GM19025 (cell line): ENCODE results near the gene ARHGAP28.

Source experiments
- ATAC-seq: cut with Tn5 transposase; IDR thresholded peaks from one replicate; pipeline ENCODE4 v1.9.1; 2021; ENCODE audit warnings: mild to moderate bottlenecking, low read depth, moderate library complexity; ENCODE audit not compliant: unreplicated experiment

ARHGAP28 gene

DNA sequence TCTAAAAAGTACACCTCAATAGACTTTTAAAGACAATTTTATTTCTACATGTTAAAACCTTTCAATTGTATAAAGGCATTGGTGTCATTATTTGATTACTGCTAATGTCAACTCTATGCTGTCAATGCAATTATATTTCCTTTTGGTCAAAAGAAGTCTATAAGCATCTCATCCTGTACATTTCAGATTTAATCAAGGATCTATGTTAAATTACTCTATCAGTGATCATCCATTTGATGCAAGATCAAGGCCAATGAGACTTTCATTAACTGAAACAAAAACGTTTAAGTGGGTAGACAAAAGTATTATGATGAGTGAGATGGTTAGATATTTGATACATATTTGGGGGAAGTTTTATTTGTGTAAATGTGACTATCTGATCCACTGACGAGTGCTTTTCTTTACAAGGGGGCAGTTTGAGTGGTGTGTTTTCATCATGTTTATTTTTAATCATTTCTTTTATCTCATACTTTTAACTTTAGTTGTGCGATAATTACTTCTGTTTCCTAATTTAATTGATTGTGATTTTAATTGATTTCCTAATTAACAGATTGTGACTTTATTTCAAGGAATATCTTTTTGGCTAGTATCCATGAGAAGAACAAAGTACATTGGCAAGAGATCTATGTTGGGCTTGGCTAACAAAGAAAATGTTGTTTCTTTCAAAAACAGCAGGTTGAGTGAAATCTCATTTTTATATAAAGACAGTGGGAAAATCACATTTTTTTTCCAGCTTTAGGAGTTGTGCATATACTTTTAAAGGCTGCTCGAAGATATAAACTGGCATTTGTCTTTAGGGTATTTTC is 1.1 kb downstream of the ARHGAP28 start:
- ATAC-seq: no peak

GRCh38 chr18:6731222-6731596 is 1.7 kb downstream of the ARHGAP28 start:
- no peak for ATAC-seq

- ATAC-seq: no peak
Measured at GRCh38 chr18:6732952-6733351, 3.4 kb downstream of the ARHGAP28 start.

DNA sequence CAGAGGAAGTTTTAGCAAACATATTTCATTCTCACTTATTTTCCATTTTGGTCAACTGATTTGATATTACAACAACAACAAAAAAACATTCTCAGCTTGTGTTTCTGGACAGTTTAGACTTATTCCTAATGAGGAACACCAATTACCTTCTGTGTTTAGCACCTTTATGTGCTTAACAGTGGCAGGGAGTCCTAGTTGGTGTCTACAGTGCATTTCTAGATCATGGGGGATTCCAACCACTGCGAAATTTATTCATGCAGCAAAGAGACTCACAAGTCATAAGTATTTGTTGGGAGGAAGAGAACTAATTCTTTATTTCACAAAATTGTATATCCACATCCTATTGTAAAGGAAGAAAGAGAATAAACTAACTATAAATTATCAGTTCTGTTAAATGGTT is 4.2 kb downstream of the ARHGAP28 start:
- no peak for ATAC-seq

DNA sequence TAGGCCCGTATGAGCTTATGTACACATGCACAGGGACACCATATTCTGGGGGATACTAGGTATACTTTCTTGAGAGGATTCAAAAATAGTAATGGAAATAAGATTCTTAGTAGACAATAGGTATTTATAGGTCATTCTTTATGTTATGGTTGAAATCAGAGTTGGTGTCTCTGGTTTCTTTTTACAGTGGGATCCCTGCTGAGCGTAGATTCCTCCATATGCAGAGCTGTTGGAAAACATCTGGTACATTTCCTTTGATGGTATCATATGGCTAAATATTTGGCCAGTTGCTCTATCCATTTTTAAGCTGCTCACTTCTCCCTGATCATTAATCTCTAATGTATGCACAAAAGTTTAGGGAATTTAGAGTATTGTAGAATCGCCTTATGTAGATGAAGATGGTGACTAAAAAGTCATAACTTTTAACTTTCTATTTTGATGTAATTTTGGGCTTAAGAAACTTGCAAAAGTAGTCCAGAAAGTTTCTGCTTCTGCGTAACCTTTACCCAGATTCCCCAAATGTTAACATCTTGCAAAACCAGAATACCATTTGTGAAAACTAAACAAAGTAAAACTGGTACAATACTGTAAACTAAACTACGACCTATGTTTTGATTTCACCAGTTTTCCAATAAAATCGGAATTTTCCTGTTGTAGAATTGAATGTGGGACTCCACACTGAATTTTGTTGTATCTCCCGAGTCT is 5.4 kb downstream of the ARHGAP28 start:
- no peak for ATAC-seq

DNA sequence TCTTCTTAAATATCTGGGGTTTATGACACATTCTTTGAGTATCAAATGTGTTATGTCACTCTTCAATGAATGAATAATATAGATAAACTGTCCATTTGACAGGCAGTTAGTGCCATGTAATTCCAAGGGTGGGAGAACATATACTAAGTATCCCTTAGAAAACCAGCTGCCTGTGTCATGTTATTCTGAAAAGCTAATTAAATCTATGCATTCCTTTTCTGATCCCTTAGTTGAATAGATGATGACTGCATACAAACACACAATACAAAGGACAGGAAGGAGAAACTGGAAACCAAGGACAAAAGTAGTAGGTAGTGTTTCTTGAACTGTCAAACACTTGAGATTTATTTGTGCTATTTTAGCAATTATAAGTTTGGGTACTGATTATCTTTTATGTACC is 8.3 kb downstream of the ARHGAP28 start:
- ATAC-seq: no peak

- no peak for ATAC-seq
Measured at GRCh38 chr18:6738622-6739021, 9.1 kb downstream of the ARHGAP28 start.

DNA sequence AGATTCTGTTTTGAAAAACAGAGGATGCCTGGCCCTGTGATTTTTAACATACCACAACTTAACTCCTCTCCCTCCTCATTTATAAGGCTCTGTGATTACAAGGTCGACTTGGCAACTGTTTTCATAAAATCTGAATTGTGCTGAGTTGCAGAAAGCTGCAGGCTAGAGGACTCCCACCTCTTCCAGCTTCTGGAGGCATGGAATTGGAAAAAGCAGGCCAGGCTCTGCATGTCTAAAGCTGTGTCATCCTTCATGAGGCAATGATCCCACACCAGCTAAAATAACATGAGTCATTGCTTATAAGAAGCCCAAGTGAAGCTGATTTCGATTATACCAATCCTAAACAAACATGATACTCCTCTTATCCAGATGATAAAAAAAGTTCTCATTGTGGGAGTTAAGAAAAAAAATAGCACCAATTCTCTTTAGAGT is 11.7 kb downstream of the ARHGAP28 start:
- ATAC-seq: no peak

DNA sequence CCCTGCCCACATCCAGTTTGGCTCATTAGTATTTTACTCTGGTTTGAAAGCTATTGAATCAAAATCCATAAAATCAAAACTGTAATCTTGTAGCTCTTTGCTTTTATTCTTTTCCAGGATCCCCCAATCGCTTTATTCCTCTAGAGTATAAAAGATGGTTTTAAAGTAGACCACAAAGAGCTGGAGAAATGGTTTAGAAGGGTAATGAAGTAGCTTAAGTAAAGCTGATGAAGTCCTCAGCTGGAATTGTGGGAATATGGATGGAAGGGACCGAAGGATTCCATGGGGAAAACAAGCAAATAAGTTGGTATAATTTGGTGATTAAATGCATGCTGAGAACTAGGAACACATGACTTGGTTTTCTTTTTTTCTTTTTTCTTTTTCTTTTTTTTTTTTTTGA is 12.3 kb downstream of the ARHGAP28 start:
- no peak for ATAC-seq

DNA sequence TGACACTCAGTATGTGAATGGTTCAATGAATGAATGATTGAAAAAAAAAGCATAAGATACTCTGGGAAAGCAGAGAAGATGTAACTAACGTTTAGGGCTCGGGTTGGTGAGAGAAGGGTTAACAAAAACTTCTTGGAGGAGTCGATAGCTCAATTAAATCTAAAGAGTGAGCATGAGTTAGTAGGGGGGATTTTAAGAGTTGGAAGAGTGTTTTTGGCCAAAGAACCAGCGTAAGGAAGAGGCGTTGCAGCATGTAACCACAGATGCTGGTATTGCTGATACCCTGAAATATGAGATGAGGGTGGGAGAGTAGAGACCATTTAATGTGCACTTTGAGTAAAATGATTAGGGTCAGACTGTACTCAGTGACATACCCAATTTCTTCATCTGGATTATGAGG is 14.5 kb downstream of the ARHGAP28 start:
- no peak for ATAC-seq

DNA sequence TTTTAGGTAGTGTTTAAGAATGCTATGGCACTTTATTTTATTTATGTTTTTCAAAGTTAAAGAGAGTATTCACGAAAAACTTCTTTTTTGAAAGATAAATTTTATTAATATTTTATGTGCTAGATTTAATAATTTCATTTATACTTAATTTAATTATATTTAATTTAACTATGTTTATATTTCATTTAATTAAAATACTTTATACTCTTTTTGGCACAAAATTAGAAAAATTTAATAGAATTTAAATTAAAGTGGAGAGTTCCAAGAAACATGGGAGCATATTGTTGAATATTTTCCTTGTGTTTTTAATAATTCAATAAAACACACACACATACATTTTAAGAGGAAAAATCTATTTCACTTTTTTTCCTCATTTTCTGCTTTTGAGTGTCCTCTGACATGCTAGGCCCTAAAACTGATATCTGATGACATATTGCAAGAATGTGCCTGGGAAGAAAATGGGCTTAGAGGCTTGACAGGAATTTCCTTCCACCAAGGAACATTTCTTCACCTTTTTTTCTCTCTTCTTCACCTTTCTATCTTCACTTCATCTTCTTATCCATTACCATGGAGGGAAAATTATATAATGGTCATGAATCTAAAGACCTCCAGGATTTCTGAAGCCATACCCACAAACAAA is 15.4 kb downstream of the ARHGAP28 start:
- ATAC-seq: no peak

DNA sequence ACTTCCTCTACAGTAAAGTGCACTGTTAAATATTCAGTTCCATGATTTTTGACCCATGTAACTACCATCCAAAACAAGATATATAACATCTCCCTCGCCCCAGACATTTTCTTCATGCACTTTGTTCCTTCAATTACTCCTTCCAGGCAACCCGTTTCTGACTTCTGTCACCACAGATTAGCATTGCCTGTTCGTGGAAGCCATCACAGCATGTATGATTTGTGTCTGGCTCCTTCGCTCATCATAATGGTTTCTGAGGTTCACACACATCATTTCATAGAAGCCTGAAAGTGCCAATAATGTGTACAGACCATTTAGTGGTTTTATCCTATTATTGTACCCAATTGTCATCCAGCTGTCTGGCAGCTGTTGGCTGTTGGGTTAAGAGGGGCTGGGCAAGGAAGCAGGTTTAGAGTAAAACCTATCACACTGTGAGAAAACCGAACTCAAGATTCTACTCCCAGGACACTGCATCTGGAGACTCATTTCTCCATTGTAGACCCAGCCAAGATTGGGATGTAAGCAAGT is 16.1 kb downstream of the ARHGAP28 start:
- ATAC-seq: no peak

DNA sequence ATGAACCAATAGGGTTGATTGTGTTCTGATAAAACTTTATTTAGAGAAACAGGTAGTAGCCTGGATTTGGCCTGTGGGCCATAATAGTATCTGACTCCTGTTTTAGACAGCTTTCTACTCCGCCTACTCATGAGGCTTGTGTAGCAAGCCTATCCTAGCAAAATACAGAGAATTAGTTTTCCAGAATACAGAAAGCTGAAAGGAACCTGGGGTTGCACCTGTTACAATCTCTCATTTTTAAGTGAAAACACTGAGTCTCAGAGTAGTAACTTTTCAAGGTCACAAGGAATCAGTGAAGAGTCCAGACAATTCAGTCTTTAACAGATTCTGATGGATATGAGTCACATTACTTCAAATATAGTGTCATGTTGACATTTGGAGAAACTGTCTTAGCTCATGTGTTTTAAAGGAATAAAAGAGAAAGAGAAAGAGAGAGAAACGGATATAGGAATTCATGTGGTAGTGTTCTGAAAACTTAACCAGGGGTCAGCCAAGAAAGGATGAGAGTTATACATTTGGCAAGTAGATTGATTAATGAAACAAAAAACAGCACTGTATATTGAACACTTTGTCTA is 17.0 kb downstream of the ARHGAP28 start:
- ATAC-seq: no peak

DNA sequence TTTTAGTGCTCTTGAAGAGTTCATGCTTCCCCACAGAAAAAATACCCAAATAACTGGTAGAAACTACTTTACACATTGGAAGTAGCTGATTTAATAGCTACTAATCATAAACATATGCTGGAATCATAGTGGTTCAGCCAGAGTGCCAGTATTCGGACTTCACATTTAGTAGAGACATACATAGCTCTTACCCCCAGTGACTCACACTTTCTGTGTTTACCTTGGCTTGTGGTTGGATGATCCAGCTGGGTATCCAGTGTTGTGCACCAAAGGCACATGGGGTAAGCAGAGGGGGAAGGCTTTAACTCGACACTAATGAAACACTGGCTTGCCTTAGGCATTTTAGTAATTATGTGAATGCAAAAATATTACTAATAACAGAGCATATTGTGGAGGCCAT is 18.1 kb downstream of the ARHGAP28 start:
- ATAC-seq: no peak

- ATAC-seq: no peak
Measured at GRCh38 chr18:6748241-6748640, 18.7 kb downstream of the ARHGAP28 start.

- no peak for ATAC-seq
Measured at GRCh38 chr18:6750411-6750810, 20.9 kb downstream of the ARHGAP28 start.

DNA sequence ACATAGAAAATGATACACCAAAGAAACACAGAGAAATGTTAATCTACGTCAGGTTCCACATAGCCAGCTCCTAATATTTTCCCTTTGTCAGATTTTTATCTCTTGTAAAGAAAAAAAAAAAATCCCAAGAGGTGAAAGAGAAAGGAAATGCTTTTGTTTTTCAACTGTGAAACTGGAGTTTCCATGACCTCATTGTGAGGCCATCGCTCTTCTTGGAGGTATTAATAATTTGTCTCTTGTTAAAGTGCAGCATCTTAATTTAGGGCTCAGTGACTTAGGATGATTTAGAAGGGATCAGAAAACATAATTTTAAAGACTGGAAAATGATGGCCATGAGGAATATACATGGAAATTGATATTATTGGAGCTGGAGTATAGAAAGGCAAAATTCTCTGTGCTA is 21.7 kb downstream of the ARHGAP28 start:
- no peak for ATAC-seq

- no peak for ATAC-seq
Measured at GRCh38 chr18:6752202-6752860, 22.8 kb downstream of the ARHGAP28 start.

- ATAC-seq: no peak
Measured at GRCh38 chr18:6755107-6755506, 25.6 kb downstream of the ARHGAP28 start.

GRCh38 chr18:6757931-6758330 is 28.4 kb downstream of the ARHGAP28 start:
- no peak for ATAC-seq
